ENCODE measurements around the gene TRAP1.

Gene TRAP1

DNA sequence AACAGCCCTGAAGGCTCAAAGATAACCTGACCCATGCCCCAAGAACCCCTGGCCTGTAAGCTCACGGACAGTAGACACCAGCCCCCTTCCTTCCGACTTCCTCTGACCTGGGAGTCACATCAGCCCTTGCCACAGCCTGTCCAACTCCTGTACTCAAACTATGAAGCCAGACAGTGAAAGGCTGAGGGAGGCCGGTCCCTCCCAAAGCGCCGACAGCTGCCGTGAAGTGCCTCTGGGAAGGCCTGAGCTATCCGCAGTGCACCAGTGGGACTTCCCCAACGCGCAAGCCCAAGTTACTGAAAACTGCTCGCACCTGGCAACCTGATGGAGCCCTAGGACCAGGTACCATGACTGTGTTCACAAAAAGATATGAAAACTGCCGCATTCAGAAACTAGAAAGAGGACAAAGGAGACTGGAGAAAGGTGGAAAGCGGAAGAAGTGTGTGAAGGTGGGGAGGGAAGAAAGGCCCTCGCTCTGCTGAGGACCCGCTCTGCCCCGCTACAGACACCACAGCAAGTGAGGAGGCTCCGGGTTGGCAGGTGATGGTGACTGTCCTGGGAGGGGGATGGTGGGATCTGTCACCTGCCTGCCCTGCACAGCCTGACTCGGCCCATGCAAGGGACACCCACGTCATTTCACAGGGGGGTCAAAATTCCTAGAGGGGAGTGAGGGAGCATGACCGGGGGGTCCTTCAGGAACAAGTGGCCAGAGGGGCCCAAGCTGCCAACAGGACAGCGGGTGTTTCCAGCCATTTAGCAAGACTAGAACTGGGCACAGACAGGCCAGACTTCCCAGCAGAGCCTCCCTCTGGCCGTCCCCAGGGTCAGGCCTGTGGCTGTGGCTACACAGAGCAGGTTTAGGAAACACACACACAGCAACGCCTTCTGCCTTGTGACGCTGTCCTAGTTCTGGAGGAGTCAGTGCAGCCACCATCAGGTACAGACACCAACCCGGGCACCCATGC, 13.1 kb upstream of the TRAP1 start:
- H3K4me1 ChIP-seq (ENCODE audit: insufficient read depth, insufficient read length), result peaks cover 22% of the 10 kb centered on the region
- H3K4me3 ChIP-seq (ENCODE audit: insufficient read length, low read depth), result no peak overlapping the region
- H3K9me3 ChIP-seq (ENCODE audit: insufficient read depth, low read length), result peaks cover 14% of the 10 kb centered on the region; the same call in 1 of the 2 replicates
- peaks cover 79% of the 10 kb centered on the region for H3K36me3 ChIP-seq (ENCODE audit: insufficient read depth, insufficient read length, low read length)
- TF ChIP-seq ZNF274 (IDR thresholded peaks at IDR 0.05; ENCODE audit: low read depth, low read length), result no peak
- H3K9ac ChIP-seq (ENCODE audit: insufficient read length, low read depth), result no peak overlapping the region
- H3K27me3 ChIP-seq (ENCODE audit: insufficient read depth, insufficient read length), result no peaks in the 10 kb centered on the region
- no peak for DNase-seq (ENCODE audit: low read depth, low spot score)

DNA sequence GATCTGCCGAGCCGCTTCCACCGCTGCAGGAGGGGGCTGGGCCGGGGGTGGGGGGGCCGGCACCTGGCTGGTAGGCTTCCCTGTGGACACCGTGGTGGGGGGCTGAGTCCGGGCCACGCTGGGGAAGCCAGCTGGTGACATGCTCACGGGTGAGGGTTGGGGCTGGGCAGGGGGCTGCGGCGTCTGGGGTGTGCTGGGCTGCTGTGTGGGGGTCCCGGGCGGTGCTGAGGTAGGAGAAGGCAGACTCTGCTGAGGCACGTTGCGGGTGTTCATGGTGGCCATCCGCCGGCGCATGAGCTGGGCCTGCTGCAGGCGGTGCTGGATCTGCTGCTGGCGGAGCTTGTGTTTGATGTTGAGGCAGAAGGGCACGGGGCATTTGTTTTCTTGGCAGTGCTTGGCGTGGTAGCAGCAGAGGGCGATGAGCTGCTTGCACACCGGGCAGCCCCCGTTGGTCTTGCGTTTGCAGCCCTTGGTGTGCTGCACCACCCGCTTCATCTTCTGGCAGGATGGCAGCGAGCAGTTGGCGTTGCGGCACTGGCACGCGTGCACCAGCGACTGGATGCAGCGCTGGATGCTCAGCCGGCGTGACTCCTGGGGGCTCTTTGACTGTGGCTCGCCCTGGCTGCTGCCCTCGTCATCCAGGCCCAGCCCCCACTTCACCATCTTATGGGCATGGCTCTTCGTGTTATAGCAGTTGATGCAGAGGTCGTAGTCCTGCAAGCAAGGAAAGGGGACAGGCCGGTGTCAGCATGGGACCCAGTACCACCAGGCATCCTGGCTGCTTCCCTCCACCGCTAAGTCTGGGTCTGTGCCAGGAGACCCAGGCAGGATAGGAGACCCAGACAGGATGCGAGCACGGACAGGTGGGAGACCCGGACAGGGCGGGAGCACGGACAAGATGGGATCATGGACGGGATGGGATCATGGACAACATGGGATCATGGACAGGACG, 12.1 kb upstream of the TRAP1 start:
- no peak for DNase-seq (ENCODE audit: low read depth, low spot score)
- no peak for TF ChIP-seq YY1 (IDR thresholded peaks at IDR 0.05; ENCODE audit: insufficient read depth, insufficient read length)
- no peak for TF ChIP-seq SUZ12 (IDR thresholded peaks at IDR 0.05; ENCODE audit: extremely low read depth, insufficient read depth, insufficient read length)
- TF ChIP-seq ZNF274 (IDR thresholded peaks at IDR 0.05; ENCODE audit: low read depth, low read length), result no peak
- Histone ChIP-seq H3K9ac (ENCODE audit: insufficient read length, low read depth) (no peak overlapping the region), H3K27me3 (ENCODE audit: insufficient read depth, insufficient read length) (no peaks in the 10 kb centered on the region), H3K4me3 (ENCODE audit: insufficient read length, low read depth) (no peak overlapping the region), H3K36me3 (ENCODE audit: insufficient read depth, insufficient read length, low read length) (peaks cover 69% of the 10 kb centered on the region), H3K9me3 (ENCODE audit: insufficient read depth, low read length) (peaks cover 6% of the 10 kb centered on the region; the same call in 1 of the 2 replicates), H3K4me1 (ENCODE audit: insufficient read depth, insufficient read length) (peaks cover 16% of the 10 kb centered on the region)

DNA sequence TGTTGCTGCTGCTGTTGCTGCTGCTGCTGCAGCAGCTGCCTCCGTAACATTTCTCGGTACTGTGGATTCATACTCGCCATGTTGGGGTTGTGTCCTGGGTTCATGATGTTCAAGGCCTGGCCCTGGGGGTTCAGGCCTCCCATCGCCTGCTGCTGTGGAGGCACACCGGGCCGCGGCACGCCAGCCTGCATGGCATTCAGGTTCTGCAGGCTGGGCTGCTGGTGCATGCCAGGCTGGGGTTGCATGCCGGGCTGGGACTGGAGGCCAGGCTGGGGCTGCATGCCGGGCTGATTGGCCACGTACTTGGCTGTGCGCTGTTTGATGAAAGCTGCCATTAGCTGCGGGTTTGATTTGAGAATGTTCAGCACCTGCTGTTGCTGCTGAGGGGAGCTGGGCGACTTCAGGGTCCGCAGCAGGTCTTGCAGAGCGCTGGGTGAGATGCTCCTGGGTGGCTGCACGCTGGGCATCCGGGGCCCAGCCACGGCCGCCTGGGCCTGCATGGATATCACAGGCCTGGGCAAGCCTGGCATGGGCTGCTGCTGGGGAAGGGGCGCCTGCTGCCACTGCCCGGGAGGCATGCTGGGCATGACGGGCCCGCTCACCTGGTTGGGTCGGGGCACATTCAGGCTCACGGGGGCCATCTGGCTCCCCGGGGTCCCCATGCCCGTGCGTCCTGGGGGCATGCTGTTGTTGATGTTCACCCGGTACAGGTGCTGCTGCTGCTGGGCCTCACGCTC, 11.3 kb upstream of the TRAP1 start:
- Histone ChIP-seq H3K27me3 (ENCODE audit: insufficient read depth, insufficient read length) (no peaks in the 10 kb centered on the region), H3K9ac (ENCODE audit: insufficient read length, low read depth) (no peak overlapping the region), H3K36me3 (ENCODE audit: insufficient read depth, insufficient read length, low read length) (peaks cover 63% of the 10 kb centered on the region), H3K9me3 (ENCODE audit: insufficient read depth, low read length) (no peaks in the 10 kb centered on the region), H3K4me1 (ENCODE audit: insufficient read depth, insufficient read length) (peaks cover 16% of the 10 kb centered on the region), H3K4me3 (ENCODE audit: insufficient read length, low read depth) (no peak overlapping the region)
- no peak for DNase-seq (ENCODE audit: low read depth, low spot score)
- TF ChIP-seq SUZ12 (IDR thresholded peaks at IDR 0.05; ENCODE audit: extremely low read depth, insufficient read depth, insufficient read length) (no peak), ZNF274 (IDR thresholded peaks at IDR 0.05; ENCODE audit: low read depth, low read length) (no peak), YY1 (IDR thresholded peaks at IDR 0.05; ENCODE audit: insufficient read depth, insufficient read length) (no peak)

DNA sequence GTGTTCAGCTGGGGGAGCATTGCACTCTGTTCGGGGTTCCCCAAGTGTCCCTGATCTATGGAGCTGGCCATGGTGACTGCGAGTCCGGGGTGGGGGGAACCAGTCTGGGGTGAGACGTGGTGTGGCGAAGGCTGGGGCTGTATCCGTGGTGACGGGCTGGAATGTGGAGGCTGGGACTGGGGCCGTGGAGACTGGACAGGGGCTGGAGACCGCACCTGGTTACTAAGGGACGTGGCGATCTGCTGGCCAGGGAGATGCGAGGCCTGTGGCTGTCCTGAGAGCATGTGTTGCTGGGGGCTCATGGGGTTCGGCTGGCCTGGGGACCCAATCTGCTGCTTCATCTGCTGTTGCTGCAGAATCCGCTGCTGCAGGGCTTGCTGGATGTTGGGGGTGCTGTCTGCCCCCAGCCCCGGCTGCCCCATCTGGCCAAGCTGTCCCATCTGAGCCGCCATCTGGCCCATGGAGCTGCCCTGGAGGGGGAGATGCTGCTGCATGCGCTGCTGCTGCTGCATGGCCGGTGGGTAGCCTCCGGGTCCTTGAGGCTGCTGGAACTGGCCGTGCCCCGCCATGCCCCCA, 10.6 kb upstream of the TRAP1 start:
- H3K36me3 ChIP-seq (ENCODE audit: insufficient read depth, insufficient read length, low read length), result peaks cover 63% of the 10 kb centered on the region
- TF ChIP-seq ZNF274 (IDR thresholded peaks at IDR 0.05; ENCODE audit: low read depth, low read length) (no peak), SUZ12 (IDR thresholded peaks at IDR 0.05; ENCODE audit: extremely low read depth, insufficient read depth, insufficient read length) (no peak), YY1 (IDR thresholded peaks at IDR 0.05; ENCODE audit: insufficient read depth, insufficient read length) (no peak)

DNA sequence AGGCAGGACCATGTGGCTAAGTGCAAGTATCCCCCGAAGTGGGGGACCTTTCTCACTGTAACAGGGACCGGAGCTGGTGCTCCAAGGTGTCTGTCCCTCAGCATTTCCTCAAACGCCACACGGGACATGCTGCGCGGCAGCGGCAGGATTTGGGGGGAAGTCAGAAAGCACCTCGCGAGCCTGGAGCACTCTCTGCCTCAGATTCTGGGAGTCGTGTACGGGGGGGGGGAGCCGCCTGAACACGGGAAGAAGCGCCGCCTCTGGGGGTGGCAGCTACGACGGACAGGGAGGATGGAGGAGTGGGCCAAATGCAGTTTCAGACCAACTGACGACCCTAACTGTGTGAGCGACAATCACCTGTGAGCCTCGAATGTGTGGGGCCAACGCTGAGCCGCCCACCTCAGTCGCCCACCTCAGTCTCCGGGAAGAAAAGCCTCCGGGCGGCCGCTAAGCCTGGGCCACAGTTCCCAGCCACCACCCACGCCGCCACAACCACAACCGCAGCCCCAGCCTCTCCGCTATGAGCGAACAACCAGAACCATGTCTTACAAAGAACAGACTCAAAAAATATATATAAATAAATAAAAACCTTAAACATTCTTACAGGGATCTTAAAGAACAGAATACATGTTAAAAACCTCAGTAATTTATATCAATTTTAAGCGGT, 8.8 kb upstream of the TRAP1 start:
- H3K36me3 ChIP-seq (ENCODE audit: insufficient read depth, insufficient read length, low read length), result peaks cover 49% of the 10 kb centered on the region
- H3K4me3 ChIP-seq (ENCODE audit: insufficient read length, low read depth), result no peak overlapping the region
- DNase-seq (ENCODE audit: low read depth, low spot score), result no peak
- TF ChIP-seq YY1 (IDR thresholded peaks at IDR 0.05; ENCODE audit: insufficient read depth, insufficient read length) (no peak), SUZ12 (IDR thresholded peaks at IDR 0.05; ENCODE audit: extremely low read depth, insufficient read depth, insufficient read length) (no peak), ZNF274 (IDR thresholded peaks at IDR 0.05; ENCODE audit: low read depth, low read length) (no peak)
- H3K4me1 ChIP-seq (ENCODE audit: insufficient read depth, insufficient read length), result peaks cover 8% of the 10 kb centered on the region
- H3K9me3 ChIP-seq (ENCODE audit: insufficient read depth, low read length), result no peaks in the 10 kb centered on the region
- no peaks in the 10 kb centered on the region for H3K27me3 ChIP-seq (ENCODE audit: insufficient read depth, insufficient read length)
- no peak overlapping the region for H3K9ac ChIP-seq (ENCODE audit: insufficient read length, low read depth)

More for the DNA sequence above, 10.6 kb upstream of the TRAP1 start:
- H3K9me3 ChIP-seq (ENCODE audit: insufficient read depth, low read length), result no peaks in the 10 kb centered on the region
- no peaks in the 10 kb centered on the region for H3K27me3 ChIP-seq (ENCODE audit: insufficient read depth, insufficient read length)
- DNase-seq (ENCODE audit: low read depth, low spot score), result no peak
- H3K4me1 ChIP-seq (ENCODE audit: insufficient read depth, insufficient read length), result peaks cover 16% of the 10 kb centered on the region
- H3K9ac ChIP-seq (ENCODE audit: insufficient read length, low read depth), result no peak overlapping the region
- H3K4me3 ChIP-seq (ENCODE audit: insufficient read length, low read depth), result no peak overlapping the region

DNA sequence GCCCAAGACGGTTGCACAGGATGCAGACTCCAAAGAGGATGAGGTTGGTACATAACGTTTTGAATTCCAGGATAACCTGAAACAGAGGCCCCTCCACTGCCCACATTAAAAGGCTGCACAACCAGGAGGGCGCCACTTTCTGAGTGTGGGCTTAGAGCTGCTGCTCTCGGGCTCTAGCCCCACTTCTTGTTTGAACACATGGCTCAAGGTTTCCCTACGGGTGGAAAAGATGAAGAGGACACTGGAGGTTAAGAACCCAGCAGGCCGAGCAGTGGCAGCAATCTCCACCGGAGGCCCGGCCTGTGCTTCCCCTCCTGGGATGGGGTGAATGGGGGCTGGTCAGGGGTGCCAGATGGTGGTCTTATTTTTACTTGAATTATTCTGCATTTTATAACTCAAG, 8.0 kb upstream of the TRAP1 start:
- no peak for DNase-seq (ENCODE audit: low read depth, low spot score)
- H3K9ac ChIP-seq (ENCODE audit: insufficient read length, low read depth), result no peak overlapping the region
- H3K4me3 ChIP-seq (ENCODE audit: insufficient read length, low read depth), result no peak overlapping the region
- peaks cover 12% of the 10 kb centered on the region for H3K4me1 ChIP-seq (ENCODE audit: insufficient read depth, insufficient read length)
- no peak for TF ChIP-seq ZNF274 (IDR thresholded peaks at IDR 0.05; ENCODE audit: low read depth, low read length)
- TF ChIP-seq SUZ12 (IDR thresholded peaks at IDR 0.05; ENCODE audit: extremely low read depth, insufficient read depth, insufficient read length), result no peak
- TF ChIP-seq YY1 (IDR thresholded peaks at IDR 0.05; ENCODE audit: insufficient read depth, insufficient read length), result no peak
- peaks cover 40% of the 10 kb centered on the region for H3K36me3 ChIP-seq (ENCODE audit: insufficient read depth, insufficient read length, low read length)
- no peaks in the 10 kb centered on the region for H3K27me3 ChIP-seq (ENCODE audit: insufficient read depth, insufficient read length)
- H3K9me3 ChIP-seq (ENCODE audit: insufficient read depth, low read length), result no peaks in the 10 kb centered on the region
